GM12878 (cell line): ENCODE results near the gene RDH5. TPM values are rescaled to one million over a fixed set of nuclear protein-coding genes. Genes with fewer than 3 reads are reported as not detected.
A peak's percentile ranks its signal among the peaks of the same experiment; 100 is the strongest.

Experiments used
- ATF7 ChIP-seq: fragments of 450-650 bp; IDR thresholded peaks from 2 replicates; pipeline ENCODE4 v1.6.1; 2016; ENCODE audit warnings: low read depth, mild to moderate bottlenecking
- BCL11A ChIP-seq: IDR thresholded peaks from 2 replicates; pipeline ENCODE4 v1.6.1; 2011; ENCODE audit warnings: low read depth, low read length
- CHD2 ChIP-seq: IDR thresholded peaks from 2 replicates; pipeline ENCODE4 v1.6.1; 2011; ENCODE audit warnings: low read depth, low read length, improper control_type of control experiment, borderline replicate concordance
- CREM ChIP-seq: IDR thresholded peaks from 2 replicates; pipeline ENCODE4 v1.6.1; 2014; ENCODE audit warnings: antibody characterized with exemption, low read depth
- CTCF ChIP-seq, 3 experiments: IDR thresholded peaks in 2 of 3; conservative IDR thresholded peaks in 1 of 3; 2 replicates each; pipeline ENCODE4 v1.5.1; 2011; ENCODE audit warnings: low read depth in 3 of 3, low read length in 3 of 3, mild to moderate bottlenecking in 3 of 3, control low read depth in 2 of 3, moderate library complexity in 2 of 3, inconsistent platforms in 1 of 3, mixed read lengths in 1 of 3; ENCODE audit not compliant: control insufficient read depth in 2 of 3, insufficient read depth in 1 of 3; ENCODE audit errors: extremely low read depth in 1 of 3
- E4F1 ChIP-seq: fragments of 450-650 bp; IDR thresholded peaks from 2 replicates; pipeline ENCODE4 v1.6.1; 2018; ENCODE audit warnings: borderline replicate concordance, mild to moderate bottlenecking; ENCODE audit not compliant: partially characterized antibody
- EP300 ChIP-seq, 2 experiments: fragments of 150-350 bp in 1 of 2; IDR thresholded peaks; 2 replicates each; pipeline ENCODE4 v1.6.1; 2011 to 2012; ENCODE audit warnings: low read depth in 2 of 2, low read length in 2 of 2, borderline replicate concordance in 1 of 2, improper control_type of control experiment in 1 of 2, inconsistent platforms in 1 of 2; ENCODE audit not compliant: control insufficient read depth in 1 of 2
- GATAD2B ChIP-seq: fragments of 450-650 bp; conservative IDR thresholded peaks from 2 replicates; pipeline ENCODE4 v1.6.1; 2017; ENCODE audit warnings: low read depth, mild to moderate bottlenecking, moderate library complexity
- MEF2B ChIP-seq: fragments of 450-650 bp; IDR thresholded peaks from 2 replicates; pipeline ENCODE4 v1.6.1; 2018; ENCODE audit warnings: mild to moderate bottlenecking, moderate library complexity; ENCODE audit not compliant: partially characterized antibody, poor library complexity, severe bottlenecking
- MTA2 ChIP-seq: fragments of 450-650 bp; IDR thresholded peaks from 2 replicates; pipeline ENCODE4 v1.6.1; 2016; ENCODE audit warnings: low read depth, mild to moderate bottlenecking, moderate library complexity
- MYC ChIP-seq: IDR thresholded peaks from 2 replicates; pipeline ENCODE4 v1.6.1; 2011; ENCODE audit warnings: mild to moderate bottlenecking, low read length, moderate library complexity, inconsistent platforms; ENCODE audit not compliant: insufficient read depth, insufficient replicate concordance, insufficient read length, severe bottlenecking
- NKRF ChIP-seq: fragments of 450-650 bp; conservative IDR thresholded peaks from 2 replicates; pipeline ENCODE4 v1.6.1; 2017; ENCODE audit warnings: mild to moderate bottlenecking, moderate library complexity
- PML ChIP-seq: IDR thresholded peaks from 2 replicates; pipeline ENCODE4 v1.6.1; 2012; ENCODE audit warnings: low read length, inconsistent platforms
- RAD51 ChIP-seq: fragments of 450-650 bp; IDR thresholded peaks from 2 replicates; pipeline ENCODE4 v1.6.1; 2016; ENCODE audit warnings: moderate library complexity, mild to moderate bottlenecking, inconsistent platforms
- SIN3A ChIP-seq: IDR thresholded peaks from 2 replicates; pipeline ENCODE4 v1.6.1; 2012; ENCODE audit warnings: low read depth, low read length, improper control_type of control experiment
- SMARCA5 ChIP-seq: fragments of 450-650 bp; IDR thresholded peaks from 2 replicates; pipeline ENCODE4 v1.6.1; 2017; ENCODE audit warnings: mild to moderate bottlenecking
- SREBF1 ChIP-seq: IDR thresholded peaks from 2 replicates; pipeline ENCODE4 v1.6.1; 2012; ENCODE audit warnings: mild to moderate bottlenecking, low read length
- SREBF2 ChIP-seq: IDR thresholded peaks from 2 replicates; pipeline ENCODE4 v1.6.1; 2012; ENCODE audit warnings: mild to moderate bottlenecking, low read length
- STAT1 ChIP-seq: fragments of 450-650 bp; conservative IDR thresholded peaks from 2 replicates; pipeline ENCODE4 v1.6.1; 2014; ENCODE audit warnings: antibody characterized with exemption, mild to moderate bottlenecking
- TAF1 ChIP-seq: IDR thresholded peaks from 2 replicates; pipeline ENCODE4 v1.6.1; 2011; ENCODE audit warnings: mild to moderate bottlenecking, low read depth, low read length, borderline replicate concordance
- polyA plus RNA-seq, 11 experiments: library from polyadenylated mRNA; depleted of rRNA in 4 of 11; unstranded in 6 of 11; stranded (reverse) in 5 of 11; fragments of >200 nt; fragmentation: Nextera tagmentation in 4 of 11; fragmentation: Illumina TruSeq in 1 of 11; extraction: Ambion mirVana in 4 of 11; extraction: Trizol in 1 of 11; gene quantifications; 1 replicate in 1 of 11; 2 replicates in 10 of 11; pipeline versions ENCODE4 v1.2.1 to v1.2.3, GENCODE V29; 2011 to 2016; ENCODE audit warnings: inconsistent platforms in 2 of 11, missing spikeins in 2 of 11, low read depth in 1 of 11
- total RNA-seq, 4 experiments: library from RNA; depleted of rRNA in 3 of 4; stranded (reverse); fragments of >200 nt in 3 of 4; fragmentation: Illumina TruSeq in 1 of 4; extraction: Trizol in 1 of 4; gene quantifications; 2 replicates each; pipeline versions ENCODE4 v1.2.1 to v1.2.3, GENCODE V29; 2013 to 2021
- TF ChIP-seq, protein P1 (sequence below): IDR thresholded peaks from 2 replicates; pipeline ENCODE4 v1.6.1; 2011; ENCODE audit warnings: low read depth, low read length, improper control_type of control experiment, borderline replicate concordance
- TF ChIP-seq, protein P2 (sequence below): IDR thresholded peaks from 2 replicates; pipeline ENCODE4 v1.6.1; 2011; ENCODE audit warnings: mild to moderate bottlenecking, low read depth, low read length, moderate library complexity; ENCODE audit not compliant: insufficient replicate concordance

RDH5 gene
- total and polyA plus RNA-seq, 10 of the 15 experiments (the other 5 are each of a cell fraction or from before 2014, with no cell fraction given) = 2.6 to 11.6 (median 7.3) TPM

DNA sequence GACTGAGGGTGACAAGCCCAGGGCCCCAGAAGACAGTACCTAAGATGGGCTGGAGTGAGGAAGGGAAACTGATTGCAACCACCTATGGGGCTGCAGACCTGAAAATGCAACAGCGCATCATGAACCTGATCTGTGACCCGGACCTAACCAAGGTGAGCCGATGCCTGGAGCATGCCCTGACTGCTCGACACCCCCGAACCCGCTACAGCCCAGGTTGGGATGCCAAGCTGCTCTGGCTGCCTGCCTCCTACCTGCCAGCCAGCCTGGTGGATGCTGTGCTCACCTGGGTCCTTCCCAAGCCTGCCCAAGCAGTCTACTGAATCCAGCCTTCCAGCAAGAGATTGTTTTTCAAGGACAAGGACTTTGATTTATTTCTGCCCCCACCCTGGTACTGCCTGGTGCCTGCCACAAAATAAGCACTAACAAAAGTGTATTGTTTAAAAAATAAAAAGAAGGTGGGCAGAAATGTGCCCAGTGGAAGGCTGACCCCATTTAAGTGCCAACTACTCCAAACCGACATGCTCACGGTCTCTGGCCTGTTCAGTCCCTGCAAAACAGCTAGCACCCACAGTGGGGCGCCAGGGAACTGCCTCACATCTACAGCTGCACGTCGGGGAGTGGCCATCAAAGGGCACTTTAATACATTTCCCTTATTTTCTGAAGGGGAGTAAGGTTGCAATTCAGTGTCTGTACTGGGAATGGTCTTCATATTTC lies 4.2 kb downstream of the RDH5 start (continued):
- TF ChIP-seq ATF7 (no peak), CTCF (IDR thresholded peaks at IDR 0.05 in 2 of 3, conservative IDR thresholded peaks at IDR 0.05 in 1 of 3; ENCODE audit: control insufficient read depth in 2 of 3, extremely low read depth in 1 of 3, insufficient read depth in 1 of 3, low read depth in 3 of 3, low read length in 3 of 3) (peak; percentile 79 to 87 (median 85)), MTA2 (no peak), PML (peak; percentile 61; the same call in 1 of the 2 replicates), RAD51 (no peak), MEF2B (no peak), STAT1 (no peak), SMARCA5 (no peak), E4F1 (no peak), CHD2 (0 out of 2 replicates have a peak, but pooled peaks have one; percentile 5), GATAD2B (no peak), SREBF2 (no peak), SIN3A (no peak), TAF1 (no peak), CREM (no peak), MYC (no peak), EP300 (IDR thresholded peaks at IDR 0.05; ENCODE audit: borderline replicate concordance in 1 of 2, control insufficient read depth in 1 of 2, low read depth in 2 of 2, low read length in 2 of 2) (no peak), NKRF (no peak), BCL11A (no peak), SREBF1 (no peak)
- TF ChIP-seq, protein P1, sequence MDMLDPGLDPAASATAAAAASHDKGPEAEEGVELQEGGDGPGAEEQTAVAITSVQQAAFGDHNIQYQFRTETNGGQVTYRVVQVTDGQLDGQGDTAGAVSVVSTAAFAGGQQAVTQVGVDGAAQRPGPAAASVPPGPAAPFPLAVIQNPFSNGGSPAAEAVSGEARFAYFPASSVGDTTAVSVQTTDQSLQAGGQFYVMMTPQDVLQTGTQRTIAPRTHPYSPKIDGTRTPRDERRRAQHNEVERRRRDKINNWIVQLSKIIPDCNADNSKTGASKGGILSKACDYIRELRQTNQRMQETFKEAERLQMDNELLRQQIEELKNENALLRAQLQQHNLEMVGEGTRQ = no peak
- TF ChIP-seq, protein P2, sequence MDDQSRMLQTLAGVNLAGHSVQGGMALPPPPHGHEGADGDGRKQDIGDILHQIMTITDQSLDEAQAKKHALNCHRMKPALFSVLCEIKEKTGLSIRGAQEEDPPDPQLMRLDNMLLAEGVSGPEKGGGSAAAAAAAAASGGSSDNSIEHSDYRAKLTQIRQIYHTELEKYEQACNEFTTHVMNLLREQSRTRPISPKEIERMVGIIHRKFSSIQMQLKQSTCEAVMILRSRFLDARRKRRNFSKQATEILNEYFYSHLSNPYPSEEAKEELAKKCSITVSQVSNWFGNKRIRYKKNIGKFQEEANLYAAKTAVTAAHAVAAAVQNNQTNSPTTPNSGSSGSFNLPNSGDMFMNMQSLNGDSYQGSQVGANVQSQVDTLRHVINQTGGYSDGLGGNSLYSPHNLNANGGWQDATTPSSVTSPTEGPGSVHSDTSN = no peak
